ENCODE results near the gene SLC35G3.
"Not testable (repeated sequence)": the region's sequence is repeated elsewhere in the genome, so short reads cannot be mapped to it uniquely, and the experiment has no call there.

SLC35G3 gene

DNA sequence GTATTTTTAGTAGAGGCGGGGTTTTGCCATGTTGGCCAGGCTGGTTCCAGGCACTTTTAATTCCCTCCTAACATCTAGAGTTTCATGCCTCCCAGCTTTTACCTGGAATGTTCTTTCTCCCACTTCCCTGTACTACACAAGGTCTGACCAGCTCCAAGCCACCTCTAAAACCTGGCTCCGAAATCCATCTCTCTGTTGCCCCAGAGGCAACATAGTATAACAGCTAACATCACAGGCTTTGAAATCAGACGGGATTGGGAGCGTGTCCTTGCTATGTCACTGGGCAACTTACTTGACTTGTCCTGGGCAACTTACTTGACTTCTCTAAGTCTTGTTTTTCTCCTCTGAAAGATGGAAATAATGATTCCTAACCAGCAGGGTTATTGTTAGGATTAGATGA lies 31.4 kb downstream of the SLC35G3 start:
- DNase-seq, result no peak

DNA sequence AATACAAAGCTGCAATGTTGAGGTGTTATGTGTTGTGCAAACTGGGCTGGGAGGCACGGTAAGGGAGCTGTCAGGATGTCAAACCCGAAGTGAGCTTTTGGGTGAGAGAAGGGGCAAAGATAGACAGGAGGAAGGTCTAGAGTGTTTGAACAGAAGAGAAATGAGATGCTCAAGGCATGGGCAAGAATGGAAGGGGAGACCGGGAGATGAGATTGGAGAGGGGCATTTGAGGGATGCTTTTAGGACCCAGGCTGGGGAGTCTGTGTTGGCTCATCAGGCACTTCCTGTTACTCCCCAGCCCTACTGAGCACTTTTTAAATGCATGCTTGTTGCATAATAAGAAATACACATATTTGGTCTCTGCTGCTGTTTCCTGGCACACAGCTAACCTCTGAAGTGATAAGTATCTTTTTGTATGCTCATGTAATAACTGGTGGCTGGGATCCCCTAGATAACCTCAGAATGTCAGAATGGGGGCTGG lies 32.9 kb downstream of the SLC35G3 start:
- DNase-seq, result no peak

DNA sequence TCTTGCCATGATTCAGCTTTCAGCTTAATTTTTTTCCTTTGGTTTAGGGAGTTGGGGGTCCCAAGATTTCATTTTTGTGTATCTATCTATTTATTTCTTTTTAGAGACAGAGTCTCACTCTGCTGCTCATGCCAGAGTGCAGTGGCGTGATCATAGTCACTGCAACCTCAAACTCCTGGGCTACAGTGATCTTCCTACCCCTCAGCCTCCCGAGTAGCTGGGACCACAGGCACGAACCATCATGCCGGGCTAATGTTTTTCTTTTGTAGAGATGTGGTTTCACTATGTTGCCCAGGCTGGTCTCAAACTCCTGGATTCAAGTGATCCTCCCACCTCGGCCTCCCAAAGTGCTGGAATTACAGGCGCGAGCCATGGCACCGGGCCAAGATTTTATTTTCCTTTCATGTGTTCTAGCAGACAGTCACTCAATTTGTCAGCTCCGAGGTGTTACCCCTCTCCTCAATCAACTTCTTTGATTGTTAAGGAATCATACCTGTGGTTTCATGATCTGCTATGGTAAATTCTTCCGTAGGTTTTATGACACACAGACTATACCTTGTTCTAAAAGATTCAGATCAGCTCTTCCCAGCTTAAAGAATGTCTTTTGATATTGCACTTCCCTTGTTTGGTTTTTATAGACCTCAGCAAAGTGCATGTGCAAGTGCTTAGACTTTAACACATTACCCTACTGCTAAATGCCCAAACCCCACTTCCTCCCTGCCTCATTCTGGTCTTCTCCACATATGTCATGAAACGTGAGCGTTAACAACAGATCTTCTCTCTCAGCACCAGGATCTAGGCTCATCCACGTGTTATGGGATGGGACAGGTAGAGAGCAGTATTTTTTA lies 33.6 kb downstream of the SLC35G3 start:
- DNase-seq, result peak; percentile 45

DNA sequence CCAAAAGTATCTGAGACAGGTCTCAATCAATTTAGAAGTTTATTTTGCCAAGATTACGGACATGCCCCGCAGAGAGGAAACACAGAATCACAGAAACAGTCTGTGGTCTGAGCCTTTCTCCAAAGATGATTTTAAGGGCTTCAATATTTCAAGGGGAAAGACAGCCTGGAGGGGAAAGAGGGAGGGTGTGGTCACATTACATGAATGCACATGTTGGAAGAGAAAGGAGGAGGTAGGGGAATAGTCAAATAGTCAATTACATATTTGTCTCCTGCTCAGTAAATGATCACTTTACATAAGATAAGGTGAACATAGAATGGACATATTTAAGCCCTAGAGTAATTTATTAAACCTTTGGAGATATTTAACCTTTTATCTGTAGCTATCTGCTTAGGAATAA lies 34.3 kb downstream of the SLC35G3 start:
- DNase-seq, result no peak

GRCh38 chr17:35155246-35155645 lies 38.9 kb downstream of the SLC35G3 start:
- no peak for DNase-seq

DNA sequence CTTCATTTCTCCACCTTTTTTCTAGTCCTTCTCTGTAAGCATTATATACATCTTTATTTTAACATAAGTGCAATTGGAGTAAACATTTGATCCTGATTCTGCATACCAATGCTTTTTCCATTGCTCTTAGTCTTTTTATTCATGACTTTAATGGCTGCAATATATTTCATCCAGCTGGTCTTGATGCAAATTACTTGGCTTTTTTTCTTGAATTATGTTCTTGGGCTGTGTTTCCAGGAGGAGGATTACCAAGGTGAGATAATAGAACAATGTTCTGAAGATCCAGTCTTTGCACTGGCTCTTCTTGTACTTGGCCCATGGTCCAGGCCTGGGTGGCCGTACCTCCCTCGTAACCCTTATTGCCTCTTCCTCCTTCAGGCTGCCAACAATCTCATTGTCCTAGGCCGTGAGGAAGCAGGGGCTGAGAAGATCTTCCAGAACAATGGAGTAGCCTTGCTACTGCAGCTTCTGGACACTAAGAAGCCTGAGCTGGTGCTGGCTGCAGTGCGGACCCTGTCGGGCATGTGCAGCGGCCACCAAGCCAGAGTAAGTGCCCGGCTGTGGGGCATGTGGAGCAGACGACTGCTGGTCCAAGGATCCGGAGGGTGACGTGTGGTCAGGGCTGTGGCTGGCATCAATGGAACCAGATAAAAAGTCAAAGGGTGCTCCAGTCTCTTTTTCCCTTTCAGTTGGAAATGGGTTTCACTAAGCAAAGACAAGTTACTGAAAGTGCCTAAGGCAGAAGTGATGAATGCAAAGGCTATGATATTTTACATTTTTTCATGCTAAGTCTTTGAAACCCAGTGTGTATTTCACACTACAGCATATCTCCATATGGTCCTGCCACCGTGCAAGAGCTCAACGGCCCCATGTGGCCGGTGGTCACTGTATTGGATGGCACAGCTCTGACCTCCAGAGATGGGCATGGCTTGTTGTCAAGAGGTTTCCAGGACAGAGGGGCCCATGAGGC lies 39.7 kb downstream of the SLC35G3 start:
- DNase-seq, result no peak

GRCh38 chr17:35152421-35153140 lies 41.6 kb downstream of the SLC35G3 start:
- DNase-seq, result no peak

DNA sequence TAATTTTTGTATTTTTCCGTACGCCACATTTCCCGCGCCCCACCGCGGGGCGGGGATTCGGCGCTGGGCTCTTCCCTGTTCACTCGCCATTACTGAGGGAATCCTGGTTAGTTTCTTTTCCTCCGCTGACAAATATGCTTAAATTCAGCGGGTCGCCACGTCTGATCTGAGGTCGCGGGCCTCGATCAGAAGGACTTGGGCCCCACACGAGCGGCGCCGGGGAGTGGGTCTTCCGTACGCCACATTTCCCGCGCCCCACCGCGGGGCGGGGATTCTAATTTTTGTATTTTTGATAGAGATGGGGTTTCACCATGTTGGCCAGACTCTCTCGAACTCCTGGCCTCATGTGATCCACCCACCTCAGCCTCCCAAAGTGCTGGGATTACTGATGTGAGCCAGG lies 43.1 kb downstream of the SLC35G3 start:
- not testable (repeated sequence) for DNase-seq

DNA sequence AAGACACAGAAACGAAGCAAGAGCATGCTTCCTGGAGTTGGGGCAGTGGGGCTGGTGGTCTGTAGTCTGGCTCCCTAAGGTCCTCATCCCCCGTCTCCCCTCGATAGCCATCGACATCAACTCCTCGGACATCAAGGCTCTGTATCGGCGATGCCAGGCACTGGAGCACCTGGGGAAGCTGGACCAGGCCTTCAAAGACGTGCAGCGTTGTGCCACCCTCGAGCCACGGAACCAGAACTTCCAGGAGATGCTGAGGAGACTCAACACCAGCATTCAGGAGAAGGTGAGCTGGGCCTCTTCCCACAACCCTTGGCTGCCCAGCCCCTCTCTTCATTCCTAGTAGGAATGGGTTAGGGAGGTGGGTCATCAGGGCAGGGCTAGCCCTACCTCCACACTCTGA lies 44.3 kb downstream of the SLC35G3 start:
- no peak for DNase-seq

GRCh38 chr17:35148144-35148543 lies 46.0 kb downstream of the SLC35G3 start:
- no peak for DNase-seq

GRCh38 chr17:35147375-35147905 lies 46.8 kb downstream of the SLC35G3 start, which contains the start of gene UNC45B:
UNC45B (plus strand) TSS chr17:35147817; CDS start chr17:35148264, 447 bp downstream.
- no peak for DNase-seq

DNA sequence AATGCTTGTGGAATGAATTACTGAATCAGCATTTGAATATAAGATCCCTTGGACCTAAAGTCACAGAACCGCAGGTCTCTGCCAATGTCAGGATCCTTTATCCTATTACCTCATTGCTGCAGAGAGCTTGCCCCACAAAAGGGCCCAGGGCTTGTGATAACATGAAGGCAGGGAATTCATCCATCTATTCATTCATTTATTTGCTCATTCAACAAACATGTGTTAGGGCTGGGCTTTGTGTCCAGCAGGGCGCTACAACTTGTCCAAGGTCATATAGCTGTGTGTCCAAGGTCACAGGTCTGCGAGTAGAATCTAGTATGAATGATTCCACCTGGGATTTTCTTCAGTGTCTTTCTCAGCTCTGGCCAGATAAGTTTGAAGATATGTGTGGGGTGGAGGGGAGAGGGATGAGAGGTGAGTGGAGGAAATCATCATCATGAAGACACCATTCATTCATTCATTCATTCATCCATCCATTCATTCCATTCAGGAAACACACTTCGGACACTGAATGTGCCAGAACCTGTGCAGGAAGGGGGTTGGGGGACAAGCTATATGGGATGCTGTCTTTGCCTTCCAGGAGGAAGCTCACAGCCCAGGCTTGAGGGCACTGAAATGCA lies 47.9 kb downstream of the SLC35G3 start:
- no peak for DNase-seq

DNA sequence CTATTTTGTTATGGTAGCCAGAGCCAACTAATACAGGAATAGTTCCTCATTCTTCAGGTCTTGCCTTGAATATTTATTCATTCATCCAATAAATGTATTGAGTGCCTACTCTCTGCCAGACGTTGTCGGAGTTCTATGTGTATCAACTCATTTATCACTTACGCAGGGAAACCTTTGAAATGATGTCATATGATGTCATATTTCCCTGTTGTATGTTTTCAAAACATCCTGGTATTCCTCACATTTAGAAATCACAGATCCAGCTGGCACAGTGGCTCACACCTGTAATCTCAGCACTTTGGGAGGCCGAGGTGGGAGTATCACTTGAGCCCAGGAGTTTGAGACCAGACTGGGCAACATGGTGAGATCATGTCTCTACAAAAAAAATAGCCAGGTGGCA lies 49.4 kb downstream of the SLC35G3 start:
- DNase-seq, result no peak

Data from activated naive CD4-positive, alpha-beta T cell treated with anti-CD3 and anti-CD28 coated beads, Interleukin-2, amount 50 U/mL, for 16 hours (primary cell).